WI38 (cell line): ENCODE results near the gene EPB42.

Experiments
- H3K4me3 ChIP-seq: 2 replicates; pipeline ENCODE4 v1.5.1; 2011; ENCODE audit warnings: low read depth, mild to moderate bottlenecking, control low read depth, low read length
- CTCF ChIP-seq: IDR thresholded peaks from 2 replicates; pipeline ENCODE4 v1.5.1; 2012; ENCODE audit warnings: low read depth, mild to moderate bottlenecking, control low read depth, low read length

Gene EPB42

GRCh38 chr15:43218908-43219706 lies 1.7 kb downstream of the EPB42 start:
- peak; percentile 15; the same call in 1 of the 2 replicates for TF ChIP-seq CTCF
- H3K4me3 ChIP-seq = no peak overlapping the region

DNA sequence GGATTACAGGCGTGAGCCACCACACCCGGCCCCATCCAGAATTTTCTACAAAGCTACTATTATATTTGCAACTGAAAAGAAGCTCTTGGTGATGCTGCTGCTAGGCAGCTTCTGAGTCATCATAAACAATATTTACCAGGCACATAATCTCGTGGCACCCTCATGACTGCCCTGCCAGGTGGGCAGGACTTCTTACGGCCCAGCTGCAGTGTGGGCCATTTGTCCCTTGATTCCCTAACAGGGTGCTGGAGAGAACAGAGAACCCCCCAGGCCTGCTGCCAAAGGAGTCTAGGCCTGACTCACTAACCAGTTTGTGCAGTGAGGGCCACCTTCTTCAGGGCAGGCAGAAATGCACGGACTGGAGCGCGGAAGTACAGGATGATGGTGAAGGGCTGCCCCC lies 4.9 kb downstream of the EPB42 start:
- no peak for TF ChIP-seq CTCF

GRCh38 chr15:43214592-43215295 lies 6.1 kb downstream of the EPB42 start:
- no peak overlapping the region for H3K4me3 ChIP-seq
- TF ChIP-seq CTCF = no peak

More for the DNA sequence above, 4.9 kb downstream of the EPB42 start:
- no peak overlapping the region for H3K4me3 ChIP-seq

DNA sequence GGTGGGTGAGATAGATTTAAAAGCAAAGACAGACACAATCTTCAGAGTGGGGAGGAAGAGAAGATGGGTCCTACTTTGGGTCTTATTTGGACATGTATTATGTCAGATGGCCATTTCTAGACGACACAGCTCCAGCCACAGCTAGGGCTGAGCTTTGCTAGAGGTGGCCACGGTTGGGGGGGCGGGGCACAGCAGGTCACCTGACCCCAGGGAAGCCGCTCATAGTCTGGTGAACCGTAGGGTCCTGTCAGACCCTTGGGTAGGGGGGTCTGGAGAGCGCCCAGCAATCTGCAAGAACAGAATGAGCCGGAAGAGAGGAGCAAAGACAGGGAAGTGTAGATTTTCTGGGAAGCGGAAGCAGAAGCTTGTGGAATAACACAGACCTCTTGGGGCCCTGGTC lies 6.6 kb downstream of the EPB42 start:
- no peak overlapping the region for H3K4me3 ChIP-seq
- TF ChIP-seq CTCF = no peak

- H3K4me3 ChIP-seq = no peak overlapping the region
- TF ChIP-seq CTCF = no peak
Observed at GRCh38 chr15:43213466-43213865, 7.4 kb downstream of the EPB42 start.

GRCh38 chr15:43212951-43213350 lies 7.9 kb downstream of the EPB42 start:
- H3K4me3 ChIP-seq = no peak overlapping the region
- no peak for TF ChIP-seq CTCF

GRCh38 chr15:43212299-43212698 lies 8.5 kb downstream of the EPB42 start:
- no peak overlapping the region for H3K4me3 ChIP-seq
- no peak for TF ChIP-seq CTCF
